Right lobe of liver (tissue), 6 donors: ENCODE measurements around the gene MYO7A. TPM values are rescaled to one million over a fixed set of nuclear protein-coding genes. Genes with fewer than 3 reads are reported as not detected.

Experiments used
- ATAC-seq, 4 donors: fragments of 200-7000 bp; cut with Tn5 transposase; one replicate each; pipeline ENCODE4 v1.9.1; 2020; ENCODE audit warnings: mild to moderate bottlenecking in 4 of 4, moderate library complexity in 4 of 4
- DNase-seq, 3 donors: peaks; one replicate each; pipeline ENCODE4 v3.0.0-alpha.2; 2020
- H3K27ac ChIP-seq, 3 donors: fragments of 200-600 bp; one replicate each; pipeline ENCODE4 v1.8.0; 2022
- H3K27me3 ChIP-seq, 2 donors: fragments of 200-600 bp; one replicate each; pipeline ENCODE4 v1.8.0; 2022
- H3K36me3 ChIP-seq, 4 donors: fragments of 200-600 bp; sonication (generic) in 1 of 4; one replicate each; pipeline versions ENCODE4 v1.5.1 to v1.8.0; 2017 to 2022; ENCODE audit warnings: control low read depth in 1 of 4
- H3K4me1 ChIP-seq, 4 donors: fragments of 200-600 bp; sonication (generic) in 1 of 4; one replicate each; pipeline versions ENCODE4 v1.5.1 to v1.8.0; 2017 to 2022; ENCODE audit warnings: control low read depth in 1 of 4
- H3K4me3 ChIP-seq, 3 donors: fragments of 200-600 bp; one replicate each; pipeline ENCODE4 v1.8.0; 2022
- H3K9me3 ChIP-seq, 4 donors: fragments of 200-600 bp; sonication (generic) in 1 of 4; one replicate each; pipeline versions ENCODE4 v1.5.1 to v1.8.0; 2017 to 2022; ENCODE audit warnings: control low read depth in 1 of 4
- CTCF ChIP-seq, 4 donors: fragments of 200-600 bp in 3 of 4; fragments of 450-650 bp in 1 of 4; IDR thresholded peaks; one replicate each; pipeline versions ENCODE4 v1.5.1 to v1.8.0; 2016 to 2022; ENCODE audit warnings: antibody characterized with exemption in 4 of 4, mild to moderate bottlenecking in 2 of 4
- POLR2A ChIP-seq: fragments of 450-650 bp; IDR thresholded peaks from one replicate; pipeline ENCODE4 v1.6.1; 2017; ENCODE audit warnings: antibody characterized with exemption, mild to moderate bottlenecking
- WGBS: methylation state at CpG from one replicate; pipeline ENCODE4 v1.1.6; 2018; ENCODE audit warnings: low coverage, low lambda C conversion rate; ENCODE audit not compliant: insufficient coverage; ENCODE audit errors: missing lambda C conversion rate; 5-methylcytosine and 5-hydroxymethylcytosine counted together
- intact Hi-C, 2 donors: fragments of 100-400 bp; cut with DNase I; formaldehyde crosslinking; loops; one replicate each; pipeline versions ENCODE4 v1.11.2 to v1.14.1; 2022
- total RNA-seq, 6 experiments: library from RNA; depleted of rRNA in 2 of 6; stranded (reverse); fragments of >200 nt in 2 of 6; fragmentation: NEBNext Ultra II Directional in 3 of 6; extraction: Animal tissue kit (Norgen Biotek cat#: 25700) in 3 of 6; gene quantifications; one replicate each; pipeline versions ENCODE4 v1.1.0 to v1.2.4, GENCODE V29; 2016 to 2023
- donor health status: DM: no; HTN: yes; CAD: no.
- donor health status: DM: no; HTN: no; CAD: no.
- donor health status: DM: no; HTN: no; CAD: no.
- donor health status: DM: no; HTN: yes; CAD: no.
- donor health status: DM: no; HTN: yes; CAD: no.

Gene MYO7A
- total RNA-seq, 6 experiments from 2014 or later: 23.6 to 39.6 (median 32.0) TPM

GRCh38 chr11:77122576-77123212, 5.4 kb upstream of the MYO7A start:
- no peak for ATAC-seq
- H3K27ac ChIP-seq: no peak overlapping the region
- H3K36me3 ChIP-seq: peaks cover 0 to 61% (median 12%) of the 10 kb centered on the region in 4 donors
- intact Hi-C loops: loop anchor here in 1 of 2 donors (10.0 kb wide), 1 partner anchor 432 kb away; no protein-coding TSS in a partner anchor
- no peak for TF ChIP-seq POLR2A
- TF ChIP-seq CTCF (IDR thresholded peaks at IDR 0.05): no peak
- DNase-seq: peak in 1 of 3 donors; percentile 39
- H3K9me3 ChIP-seq: no peaks in the 10 kb centered on the region
- 83% methylated on average over 1 of the region's 7 CpGs for WGBS
- peaks cover 0 to 8% (median 3%) of the 10 kb centered on the region in 4 donors for H3K4me1 ChIP-seq
- no peak overlapping the region for H3K4me3 ChIP-seq
- no peaks in the 10 kb centered on the region for H3K27me3 ChIP-seq

GRCh38 chr11:77123591-77123990, 4.5 kb upstream of the MYO7A start:
- peaks cover 0 to 52% (median 10%) of the 10 kb centered on the region in 4 donors for H3K36me3 ChIP-seq
- DNase-seq (peak in 1 of 3 donors; percentile 39), ATAC-seq (no peak)
- no peak overlapping the region for H3K4me3 ChIP-seq
- no CpG with 5 or more reads among the region's 8 CpGs for WGBS
- H3K9me3 ChIP-seq: no peaks in the 10 kb centered on the region
- no peaks in the 10 kb centered on the region for H3K27me3 ChIP-seq
- TF ChIP-seq POLR2A (no peak), CTCF (IDR thresholded peaks at IDR 0.05) (no peak)
- intact Hi-C loops: loop anchor here in 1 of 2 donors (10.0 kb wide), 1 partner anchor 431 kb away; no protein-coding TSS in a partner anchor
- no peak overlapping the region for H3K27ac ChIP-seq
- peaks cover 0 to 12% (median 5%) of the 10 kb centered on the region in 4 donors for H3K4me1 ChIP-seq

- TF ChIP-seq CTCF (IDR thresholded peaks at IDR 0.05): no peak
- TF ChIP-seq POLR2A: no peak
- Histone ChIP-seq H3K27ac (no peak overlapping the region), H3K4me3 (no peak overlapping the region), H3K27me3 (no peaks in the 10 kb centered on the region), H3K9me3 (no peaks in the 10 kb centered on the region), H3K4me1 (peaks cover 0 to 17% (median 5%) of the 10 kb centered on the region in 4 donors), H3K36me3 (peaks cover 0 to 47% (median 10%) of the 10 kb centered on the region in 4 donors)
- DNase-seq: peak in 1 of 3 donors; percentile 51
- ATAC-seq: no peak
- intact Hi-C loops: loop anchor here in 1 of 2 donors (10.0 kb wide), 1 partner anchor 431 kb away; no protein-coding TSS in a partner anchor
- 84% methylated on average over 8 of the region's 8 CpGs for WGBS
These were observed 4.0 kb upstream of the MYO7A start for GRCh38 chr11:77124041-77124440.

- Histone ChIP-seq H3K4me1 (peaks cover 0 to 21% (median 8%) of the 10 kb centered on the region in 4 donors), H3K9me3 (no peaks in the 10 kb centered on the region), H3K4me3 (no peak overlapping the region), H3K27ac (no peak overlapping the region), H3K27me3 (no peaks in the 10 kb centered on the region), H3K36me3 (peaks cover 0 to 43% (median 10%) of the 10 kb centered on the region in 4 donors)
- intact Hi-C loops: loop anchor here in 1 of 2 donors (10.0 kb wide), 1 partner anchor 430 kb away; no protein-coding TSS in a partner anchor
- DNase-seq: peak in 1 of 3 donors; percentile 43
- ATAC-seq: no peak
- TF ChIP-seq POLR2A (no peak), CTCF (IDR thresholded peaks at IDR 0.05) (no peak)
- 81% methylated on average over 3 of the region's 6 CpGs for WGBS
These were observed 3.6 kb upstream of the MYO7A start for GRCh38 chr11:77124488-77124887.
